H1 (cell line): ENCODE data around the gene PCTP. TPM values are rescaled to one million over a fixed set of nuclear protein-coding genes. Genes with fewer than 3 reads are reported as not detected.
A peak's percentile ranks its signal among the peaks of the same experiment; 100 is the strongest.

Source experiments
- CTCF ChIA-PET: fragments of 300-600 bp; sonication (Branson Sonifier 250); formaldehyde crosslinking; loops from one replicate; lab custom pipeline; 2021; ENCODE audit not compliant: partially characterized antibody; lab: Charles Lee
- POLR2A ChIA-PET: fragments of 300-600 bp; sonication (Branson Sonifier 250); formaldehyde crosslinking; loops from one replicate; lab custom pipeline; 2021; ENCODE audit warnings: inconsistent platforms; ENCODE audit not compliant: partially characterized antibody; lab: Charles Lee
- DNase-seq, 2 experiments: peaks; one replicate each; pipeline versions ENCODE4 v3.0.0 to v3.0.0-alpha.2; 2010 to 2022; ENCODE audit warnings: low spot score in 2 of 2, low read depth in 1 of 2, mixed read lengths in 1 of 2
- FAIRE-seq: peaks from 2 replicates; lab custom pipeline; 2011; peaks lifted over from hg19 to GRCh38; lab: Jason Lieb, UNC
- H2AFZ ChIP-seq: 2 replicates; pipeline ENCODE4 v1.8.1; 2012; ENCODE audit warnings: low read length, inconsistent platforms
- H2AK5ac ChIP-seq: 2 replicates; pipeline ENCODE4 v1.6.1; 2013; ENCODE audit warnings: low read depth, low read length
- H2BK120ac ChIP-seq: replicated peaks from 2 replicates; pipeline ENCODE3; 2013; ENCODE audit warnings: low read depth, low read length, inconsistent platforms
- H2BK12ac ChIP-seq: 2 replicates; pipeline ENCODE4 v1.6.1; 2013; ENCODE audit warnings: low read depth, low read length
- H2BK15ac ChIP-seq: 2 replicates; pipeline ENCODE4 v1.6.1; 2013; ENCODE audit warnings: low read length
- H2BK20ac ChIP-seq: 2 replicates; pipeline ENCODE4 v1.6.1; 2013; ENCODE audit warnings: low read length
- H2BK5ac ChIP-seq: 2 replicates; pipeline ENCODE4 v1.6.1; 2013; ENCODE audit warnings: low read depth, low read length
- H3K14ac ChIP-seq: 2 replicates; pipeline ENCODE4 v1.6.1; 2013; ENCODE audit warnings: inconsistent platforms; ENCODE audit not compliant: insufficient read length
- H3K18ac ChIP-seq: 2 replicates; pipeline ENCODE4 v1.6.1; 2013; ENCODE audit warnings: low read length; ENCODE audit errors: extremely low read depth
- H3K23ac ChIP-seq: 2 replicates; pipeline ENCODE4 v1.6.1; 2013; ENCODE audit warnings: inconsistent platforms; ENCODE audit not compliant: insufficient read length
- H3K23me2 ChIP-seq: 2 replicates; pipeline ENCODE4 v1.6.1; 2013; ENCODE audit warnings: low read depth, low read length
- H3K27ac ChIP-seq: 2 replicates; pipeline ENCODE4 v1.6.1; 2011; ENCODE audit warnings: low read depth, low read length, inconsistent platforms
- H3K27me3 ChIP-seq, 4 experiments: replicated peaks in 1 of 4; 1 replicate in 1 of 4; 2 replicates in 3 of 4; pipeline versions ENCODE4 v1.6.1 to v1.8.1; 2011 to 2013; ENCODE audit warnings: low read length in 3 of 4, mild to moderate bottlenecking in 3 of 4, inconsistent platforms in 2 of 4, mixed read lengths in 2 of 4, moderate library complexity in 1 of 4; ENCODE audit not compliant: control insufficient read depth in 3 of 4, insufficient read depth in 3 of 4; ENCODE audit errors: extremely low read depth in 1 of 4
- H3K36me3 ChIP-seq, 4 experiments: 2 replicates each; pipeline versions ENCODE4 v1.6.1 to v1.8.1; 2011 to 2013; ENCODE audit warnings: mild to moderate bottlenecking in 4 of 4, low read length in 3 of 4, moderate library complexity in 2 of 4, control low read depth in 1 of 4, inconsistent platforms in 1 of 4; ENCODE audit not compliant: insufficient read depth in 4 of 4, control insufficient read depth in 2 of 4
- H3K4ac ChIP-seq: replicated peaks from 2 replicates; pipeline ENCODE3; 2013; ENCODE audit warnings: low read length, low read depth, mixed read lengths, inconsistent platforms; ENCODE audit not compliant: insufficient read length
- H3K4me1 ChIP-seq, 4 experiments: replicated peaks in 1 of 4; 1 replicate in 1 of 4; 2 replicates in 3 of 4; pipeline versions ENCODE4 v1.6.1 to v1.8.1; 2011 to 2013; ENCODE audit warnings: low read length in 3 of 4, inconsistent platforms in 2 of 4, mixed read lengths in 1 of 4; ENCODE audit not compliant: insufficient read depth in 4 of 4, control insufficient read depth in 3 of 4
- H3K4me2 ChIP-seq, 2 experiments: 2 replicates each; pipeline versions ENCODE4 v1.6.1 to v1.8.1; 2011 to 2013; ENCODE audit warnings: low read depth in 2 of 2, low read length in 2 of 2, control low read depth in 1 of 2, inconsistent platforms in 1 of 2, mild to moderate bottlenecking in 1 of 2; ENCODE audit not compliant: insufficient read depth in 1 of 2
- H3K4me3 ChIP-seq, 4 experiments: fragments of 200-600, 300-600 bp in 1 of 4; sonication (generic), shearing (Covaris generic), sonication (Bioruptor Twin) in 1 of 4; 2 replicates each; pipeline versions ENCODE4 v1.5.1 to v1.8.1; 2011 to 2016; ENCODE audit warnings: low read length in 4 of 4, low read depth in 3 of 4, control low read depth in 2 of 4, inconsistent platforms in 2 of 4, mild to moderate bottlenecking in 2 of 4, mixed read lengths in 1 of 4, moderate library complexity in 1 of 4; ENCODE audit not compliant: insufficient read depth in 2 of 4; ENCODE audit errors: extremely low read depth in 1 of 4
- H3K56ac ChIP-seq: replicated peaks from 2 replicates; pipeline ENCODE3; 2013; ENCODE audit warnings: low read depth, mild to moderate bottlenecking, mixed read lengths, low read length, inconsistent platforms; ENCODE audit not compliant: insufficient read length
- H3K79me1 ChIP-seq: 2 replicates; pipeline ENCODE4 v1.6.1; 2013; ENCODE audit warnings: low read depth, low read length, control low read depth
- H3K79me2 ChIP-seq, 2 experiments: 2 replicates each; pipeline versions ENCODE4 v1.6.1 to v1.8.1; 2012 to 2013; ENCODE audit warnings: low read length in 2 of 2, mild to moderate bottlenecking in 2 of 2, inconsistent platforms in 1 of 2; ENCODE audit not compliant: insufficient read depth in 2 of 2, control insufficient read depth in 1 of 2
- H3K9ac ChIP-seq, 4 experiments: replicated peaks in 1 of 4; 1 replicate in 1 of 4; 2 replicates in 3 of 4; pipeline versions ENCODE4 v1.6.1 to v1.8.1; 2011 to 2013; ENCODE audit warnings: low read depth in 3 of 4, low read length in 3 of 4, control low read depth in 2 of 4, mild to moderate bottlenecking in 2 of 4, moderate library complexity in 2 of 4, inconsistent platforms in 1 of 4; ENCODE audit errors: extremely low read depth in 1 of 4
- H3K9me3 ChIP-seq, 2 experiments: 2 replicates each; pipeline versions ENCODE4 v1.6.1 to v1.8.1; 2012 to 2013; ENCODE audit warnings: mild to moderate bottlenecking in 2 of 2, moderate library complexity in 2 of 2, control low read depth in 1 of 2, inconsistent platforms in 1 of 2, low read depth in 1 of 2, low read length in 1 of 2, mixed read lengths in 1 of 2; ENCODE audit not compliant: insufficient read depth in 2 of 2
- H4K20me1 ChIP-seq, 2 experiments: replicated peaks in 1 of 2; 2 replicates each; pipeline versions ENCODE3 to v1.8.1; 2011 to 2013; ENCODE audit warnings: inconsistent platforms in 2 of 2, low read length in 2 of 2, mild to moderate bottlenecking in 1 of 2; ENCODE audit not compliant: insufficient read depth in 2 of 2, control insufficient read depth in 1 of 2
- H4K5ac ChIP-seq: 2 replicates; pipeline ENCODE4 v1.6.1; 2013; ENCODE audit warnings: low read length, low read depth, mixed read lengths, inconsistent platforms; ENCODE audit not compliant: insufficient read length
- H4K8ac ChIP-seq: 2 replicates; pipeline ENCODE4 v1.8.0; 2013; ENCODE audit warnings: mild to moderate bottlenecking, moderate library complexity, low read length, inconsistent platforms; ENCODE audit not compliant: insufficient read depth; ENCODE audit errors: extremely low read depth
- H4K91ac ChIP-seq: replicated peaks from 2 replicates; pipeline ENCODE3; 2013; ENCODE audit warnings: low read length, mixed read lengths, inconsistent platforms; ENCODE audit not compliant: insufficient read length
- MAX ChIP-seq: IDR thresholded peaks from 2 replicates; pipeline ENCODE4 v1.6.1; 2012; ENCODE audit warnings: inconsistent platforms
- WGBS, 2 experiments: shearing (Covaris generic) in 1 of 2; methylation state at CpG; one replicate each; pipeline versions ENCODE4 v1.1.6 to v1.1.7; 2013 to 2015; ENCODE audit warnings: low lambda C conversion rate in 2 of 2, mixed read lengths in 2 of 2, inconsistent platforms in 1 of 2, low coverage in 1 of 2, missing lambda C conversion rate in 1 of 2; ENCODE audit not compliant: insufficient replicate concordance in 2 of 2, insufficient coverage in 1 of 2, insufficient read length in 1 of 2; ENCODE audit errors: extremely low coverage in 1 of 2, missing lambda C conversion rate in 1 of 2; 5-methylcytosine and 5-hydroxymethylcytosine counted together
- polyA plus RNA-seq, 7 experiments: library from polyadenylated mRNA; depleted of rRNA in 3 of 7; stranded (reverse) in 5 of 7; unstranded in 2 of 7; fragments of >200 nt in 5 of 7; fragments of 200-250 nt in 2 of 7; gene quantifications; 1 replicate in 5 of 7; 2 replicates in 1 of 7; 4 replicates in 1 of 7; pipeline versions ENCODE4 v1.2.1 to v1.2.3, GENCODE V29; 2011 to 2013; ENCODE audit warnings: missing spikeins in 2 of 7, mixed read lengths in 2 of 7
- total RNA-seq: library from RNA; stranded (reverse); fragmentation: NEBNext Ultra II Directional; extraction: Animal tissue kit (Norgen Biotek cat#: 25700); gene quantifications from 2 replicates; pipeline ENCODE4 v1.2.1, GENCODE V29; 2021

PCTP gene
- total and polyA plus RNA-seq, 2 of the 8 experiments (the other 6 are each of a cell fraction or from before 2014, with no cell fraction given), result 14.1 to 14.6 TPM

GRCh38 chr17:55748841-55749240 lies 2.0 kb upstream of the PCTP start:
- Histone ChIP-seq H3K56ac (no peak overlapping the region), H2AFZ (0 out of 2 replicates have a peak overlapping the region, but pooled peaks have one; percentile 26), H4K5ac (no peak overlapping the region), H3K18ac (no peak overlapping the region), H3K23ac (no peak overlapping the region), H4K91ac (no peak overlapping the region), H3K9ac (no peak overlapping the region), H3K79me2 (peaks cover 0 to 3% of the 10 kb centered on the region in 2 experiments; a peak in 1 of 4 replicates), H4K20me1 (no peaks in the 10 kb centered on the region), H3K27me3 (no peaks in the 10 kb centered on the region), H2BK5ac (no peak overlapping the region), H3K4me3 (no peak overlapping the region), H2BK15ac (no peak overlapping the region), H3K4ac (no peak overlapping the region), H3K23me2 (no peaks in the 10 kb centered on the region), H3K79me1 (no peaks in the 10 kb centered on the region), H4K8ac (no peak overlapping the region), H2BK20ac (no peak overlapping the region), H3K4me2 (no peak overlapping the region), H2AK5ac (no peak overlapping the region), H3K36me3 (no peaks in the 10 kb centered on the region), H3K4me1 (peaks cover 2 to 7% (median 3%) of the 10 kb centered on the region in 4 experiments; a peak in 2 of 7 replicates), H3K14ac (no peak overlapping the region), H3K27ac (no peak overlapping the region), H2BK12ac (no peak overlapping the region), H3K9me3 (no peaks in the 10 kb centered on the region), H2BK120ac (no peak overlapping the region)
- POLR2A ChIA-PET, result no interaction called here
- DNase-seq (no peak), FAIRE-seq (no peak)
- 100% methylated on average over 1 of the region's 1 CpG; no CpG with 5 or more reads in 1 of the 2 experiments for WGBS, 2 experiments
- TF ChIP-seq MAX, result no peak
- CTCF ChIA-PET, result interaction anchor here (0.6 to 2.6 kb wide), 4 partner anchors 14 to 461 kb away, joined by 3 to 10 read pairs (median 6); no protein-coding TSS in a partner anchor
